Retina (tissue), 1 donor: Measurements from ENCODE around the gene SLC38A4.
"Not testable (repeated sequence)": the region's sequence is repeated elsewhere in the genome, so short reads cannot be mapped to it uniquely, and the experiment has no call there.

Experiments used
- DNase-seq: peaks from one replicate; pipeline ENCODE4 v3.0.0-alpha.2; 2016

The SLC38A4 gene

GRCh38 chr12:46825591-46826414 is at the start of gene SLC38A4:
Gene SLC38A4, minus strand, starts transcription at chr12:46825997. Its CDS starts 32,926 bp downstream, at chr12:46793071.
- peak; percentile 79 for DNase-seq

GRCh38 chr12:46875095-46875494 is 49.3 kb upstream of the SLC38A4 start:
- no peak for DNase-seq

- no peak for DNase-seq
Observed at GRCh38 chr12:46874642-46875041, 48.8 kb upstream of the SLC38A4 start.

GRCh38 chr12:46872135-46872534 is 46.3 kb upstream of the SLC38A4 start:
- DNase-seq: no peak

GRCh38 chr12:46865311-46865710 is 39.5 kb upstream of the SLC38A4 start:
- DNase-seq: no peak

GRCh38 chr12:46858368-46858767 is 32.6 kb upstream of the SLC38A4 start:
- DNase-seq: no peak

GRCh38 chr12:46857486-46857885 is 31.7 kb upstream of the SLC38A4 start:
- DNase-seq: no peak

- DNase-seq: no peak
Observed at GRCh38 chr12:46855760-46856159, 30.0 kb upstream of the SLC38A4 start.

- not testable (repeated sequence) for DNase-seq
Observed at GRCh38 chr12:46854188-46854587, 28.4 kb upstream of the SLC38A4 start.

- not testable (repeated sequence) for DNase-seq
Observed at GRCh38 chr12:46848792-46849191, 23.0 kb upstream of the SLC38A4 start.

- no peak for DNase-seq
Observed at GRCh38 chr12:46847001-46847400, 21.2 kb upstream of the SLC38A4 start.

- no peak for DNase-seq
Observed at GRCh38 chr12:46843811-46844210, 18.0 kb upstream of the SLC38A4 start.

GRCh38 chr12:46841891-46842290 is 16.1 kb upstream of the SLC38A4 start:
- no peak for DNase-seq

GRCh38 chr12:46839964-46840363 is 14.2 kb upstream of the SLC38A4 start:
- no peak for DNase-seq

- no peak for DNase-seq
Observed at GRCh38 chr12:46839232-46839631, 13.4 kb upstream of the SLC38A4 start.

- no peak for DNase-seq
Observed at GRCh38 chr12:46835785-46836184, 10.0 kb upstream of the SLC38A4 start.

GRCh38 chr12:46832130-46832704 is 6.4 kb upstream of the SLC38A4 start:
- DNase-seq: peak; percentile 51

GRCh38 chr12:46831335-46832129 is 5.7 kb upstream of the SLC38A4 start:
- DNase-seq: peak; percentile 80

GRCh38 chr12:46830731-46831334 is 5.0 kb upstream of the SLC38A4 start:
- DNase-seq: no peak

GRCh38 chr12:46824709-46825108 is 1.1 kb downstream of the SLC38A4 start:
- no peak for DNase-seq

- DNase-seq: no peak
Observed at GRCh38 chr12:46818642-46819041, 7.2 kb downstream of the SLC38A4 start.

- DNase-seq: no peak
Observed at GRCh38 chr12:46815809-46816208, 10.0 kb downstream of the SLC38A4 start.

- no peak for DNase-seq
Observed at GRCh38 chr12:46814143-46814542, 11.7 kb downstream of the SLC38A4 start.
